WI38 (cell line): ENCODE results near the gene DCTD.

Experiments
- H3K4me3 ChIP-seq: 2 replicates; pipeline ENCODE4 v1.5.1; 2011; ENCODE audit warnings: low read depth, mild to moderate bottlenecking, control low read depth, low read length
- TF ChIP-seq, protein P1 (sequence below): IDR thresholded peaks from 2 replicates; pipeline ENCODE4 v1.5.1; 2012; ENCODE audit warnings: low read depth, mild to moderate bottlenecking, control low read depth, low read length

The DCTD gene

DNA sequence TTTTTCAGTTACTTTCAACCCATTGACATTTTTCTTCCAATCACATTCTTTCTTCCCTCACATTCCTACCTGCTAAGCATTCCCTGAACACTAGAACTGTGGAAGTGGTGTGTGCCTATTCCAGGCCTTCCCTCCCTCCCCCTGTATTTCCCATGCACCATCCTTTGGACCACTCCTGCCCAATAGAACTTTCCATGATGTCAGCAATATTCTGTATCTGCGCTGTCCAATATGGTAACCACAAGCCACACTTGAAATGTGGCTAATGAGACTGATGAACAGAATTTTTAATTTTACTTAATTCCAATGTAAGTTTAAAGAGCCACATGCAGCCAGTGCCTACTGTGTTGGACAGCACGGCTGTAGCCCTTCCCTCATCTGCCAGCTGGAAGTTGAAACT is 57.5 kb downstream of the DCTD start:
- TF ChIP-seq, protein P1, sequence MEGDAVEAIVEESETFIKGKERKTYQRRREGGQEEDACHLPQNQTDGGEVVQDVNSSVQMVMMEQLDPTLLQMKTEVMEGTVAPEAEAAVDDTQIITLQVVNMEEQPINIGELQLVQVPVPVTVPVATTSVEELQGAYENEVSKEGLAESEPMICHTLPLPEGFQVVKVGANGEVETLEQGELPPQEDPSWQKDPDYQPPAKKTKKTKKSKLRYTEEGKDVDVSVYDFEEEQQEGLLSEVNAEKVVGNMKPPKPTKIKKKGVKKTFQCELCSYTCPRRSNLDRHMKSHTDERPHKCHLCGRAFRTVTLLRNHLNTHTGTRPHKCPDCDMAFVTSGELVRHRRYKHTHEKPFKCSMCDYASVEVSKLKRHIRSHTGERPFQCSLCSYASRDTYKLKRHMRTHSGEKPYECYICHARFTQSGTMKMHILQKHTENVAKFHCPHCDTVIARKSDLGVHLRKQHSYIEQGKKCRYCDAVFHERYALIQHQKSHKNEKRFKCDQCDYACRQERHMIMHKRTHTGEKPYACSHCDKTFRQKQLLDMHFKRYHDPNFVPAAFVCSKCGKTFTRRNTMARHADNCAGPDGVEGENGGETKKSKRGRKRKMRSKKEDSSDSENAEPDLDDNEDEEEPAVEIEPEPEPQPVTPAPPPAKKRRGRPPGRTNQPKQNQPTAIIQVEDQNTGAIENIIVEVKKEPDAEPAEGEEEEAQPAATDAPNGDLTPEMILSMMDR: no peak
- H3K4me3 ChIP-seq: no peak overlapping the region

DNA sequence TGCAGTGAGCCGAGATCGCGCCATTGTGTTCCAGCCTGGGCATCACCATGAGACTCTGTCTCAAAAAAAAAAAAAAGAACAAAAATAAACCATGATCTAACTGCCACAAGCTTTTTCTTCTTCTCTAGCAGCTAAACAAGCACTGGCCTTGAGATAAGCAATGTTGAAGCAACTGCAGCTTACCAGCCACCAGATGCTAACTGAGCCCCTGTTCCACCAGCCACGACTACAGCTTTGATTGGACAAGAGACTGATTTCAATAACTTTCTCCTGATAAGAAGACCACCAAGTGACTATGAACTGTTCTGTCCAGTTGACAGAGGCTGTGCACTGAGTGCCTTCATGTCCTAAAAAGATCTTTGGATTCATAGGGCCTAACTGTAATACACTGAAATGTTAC is 58.5 kb downstream of the DCTD start:
- TF ChIP-seq, protein P1: no peak
- H3K4me3 ChIP-seq: no peak overlapping the region

DNA sequence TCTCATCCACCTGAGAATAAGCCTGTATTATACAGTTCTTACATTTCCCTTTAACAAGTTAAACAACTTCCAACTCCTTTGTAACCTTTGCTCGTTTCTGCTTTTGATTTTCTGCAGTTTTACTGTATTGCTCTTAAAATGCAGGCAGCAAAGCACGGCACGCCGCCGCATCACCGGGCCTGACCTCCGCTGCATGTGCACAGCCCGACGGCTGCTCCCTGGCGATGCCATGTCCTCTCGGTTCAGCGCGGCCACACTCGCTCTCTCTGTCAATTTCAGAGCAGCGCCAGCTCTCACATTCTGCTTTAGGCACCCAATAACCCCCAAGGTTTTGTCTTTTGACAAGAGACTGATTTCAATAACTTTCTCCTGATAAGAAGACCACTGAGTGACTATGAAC is 60.3 kb downstream of the DCTD start:
- TF ChIP-seq, protein P1: no peak
- no peak overlapping the region for H3K4me3 ChIP-seq

GRCh38 chr4:182855877-182856276 is 61.3 kb downstream of the DCTD start:
- no peak overlapping the region for H3K4me3 ChIP-seq
- TF ChIP-seq, protein P1: no peak

GRCh38 chr4:182855312-182855711 is 61.9 kb downstream of the DCTD start:
- TF ChIP-seq, protein P1: no peak
- H3K4me3 ChIP-seq: no peak overlapping the region

DNA sequence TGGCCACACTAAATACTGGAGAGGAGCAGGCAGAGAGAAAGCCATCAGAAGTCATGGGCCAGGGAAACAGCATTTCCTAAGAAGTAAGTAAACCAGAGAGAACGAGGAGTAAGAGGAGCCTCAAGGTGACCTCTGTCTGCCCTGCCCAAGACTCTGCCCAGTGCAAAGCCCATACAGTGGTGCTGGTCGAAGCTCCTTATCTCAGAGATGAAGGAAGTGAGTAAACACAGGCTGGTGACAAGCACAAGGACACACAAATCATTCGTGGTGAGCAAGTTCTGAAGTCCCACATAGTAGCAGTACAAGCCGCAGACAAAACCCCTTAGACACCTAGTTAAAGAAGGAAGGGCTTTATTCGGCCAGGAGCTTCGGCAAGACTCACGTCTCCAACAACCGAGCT is 62.7 kb downstream of the DCTD start:
- H3K4me3 ChIP-seq: no peak overlapping the region
- TF ChIP-seq, protein P1: no peak

GRCh38 chr4:182853731-182854330 is 63.4 kb downstream of the DCTD start:
- H3K4me3 ChIP-seq: no peak overlapping the region
- TF ChIP-seq, protein P1: no peak
